Measurements from ENCODE around the gene BICRAL.
A peak's percentile ranks its signal among the peaks of the same experiment; 100 is the strongest.
"Not testable (repeated sequence)": the region's sequence is repeated elsewhere in the genome, so short reads cannot be mapped to it uniquely, and the experiment has no call there.

BICRAL gene

GRCh38 chr6:42896178-42896719 lies 114.4 kb downstream of the BICRAL start:
- DNase-seq (ENCODE audit: low read depth in 2 of 2) = no peak

DNA sequence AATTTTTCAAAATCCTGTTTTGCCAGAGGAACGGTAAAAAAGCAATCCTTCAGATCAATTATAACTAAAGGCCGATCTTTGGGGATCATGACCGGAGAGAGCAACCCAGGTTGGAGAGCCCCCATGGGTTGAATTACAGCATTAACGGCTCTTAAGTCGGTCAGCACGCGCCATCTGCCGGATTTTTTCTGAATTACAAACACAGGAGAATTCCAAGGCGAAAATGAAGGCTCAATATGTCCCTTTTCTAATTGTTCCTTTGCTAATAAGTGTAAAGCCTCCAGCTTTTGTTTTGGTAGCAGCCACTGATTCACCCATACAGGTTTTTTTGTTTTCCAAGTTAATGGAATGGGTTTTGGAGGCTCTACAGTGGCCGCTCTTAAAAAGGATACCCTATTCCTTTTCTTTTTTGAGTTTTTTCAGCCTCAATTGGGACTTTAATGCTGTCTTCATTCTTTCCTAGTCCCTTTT lies 117.1 kb downstream of the BICRAL start:
- DNase-seq (ENCODE audit: low read depth in 2 of 2) = no peak

- no peak for DNase-seq (ENCODE audit: low read depth in 2 of 2)
Observed at GRCh38 chr6:42899871-42900270, 118.0 kb downstream of the BICRAL start.

GRCh38 chr6:42901538-42901957 lies 119.7 kb downstream of the BICRAL start:
- peak; percentile 47 to 50 for DNase-seq (ENCODE audit: low read depth in 2 of 2)

DNA sequence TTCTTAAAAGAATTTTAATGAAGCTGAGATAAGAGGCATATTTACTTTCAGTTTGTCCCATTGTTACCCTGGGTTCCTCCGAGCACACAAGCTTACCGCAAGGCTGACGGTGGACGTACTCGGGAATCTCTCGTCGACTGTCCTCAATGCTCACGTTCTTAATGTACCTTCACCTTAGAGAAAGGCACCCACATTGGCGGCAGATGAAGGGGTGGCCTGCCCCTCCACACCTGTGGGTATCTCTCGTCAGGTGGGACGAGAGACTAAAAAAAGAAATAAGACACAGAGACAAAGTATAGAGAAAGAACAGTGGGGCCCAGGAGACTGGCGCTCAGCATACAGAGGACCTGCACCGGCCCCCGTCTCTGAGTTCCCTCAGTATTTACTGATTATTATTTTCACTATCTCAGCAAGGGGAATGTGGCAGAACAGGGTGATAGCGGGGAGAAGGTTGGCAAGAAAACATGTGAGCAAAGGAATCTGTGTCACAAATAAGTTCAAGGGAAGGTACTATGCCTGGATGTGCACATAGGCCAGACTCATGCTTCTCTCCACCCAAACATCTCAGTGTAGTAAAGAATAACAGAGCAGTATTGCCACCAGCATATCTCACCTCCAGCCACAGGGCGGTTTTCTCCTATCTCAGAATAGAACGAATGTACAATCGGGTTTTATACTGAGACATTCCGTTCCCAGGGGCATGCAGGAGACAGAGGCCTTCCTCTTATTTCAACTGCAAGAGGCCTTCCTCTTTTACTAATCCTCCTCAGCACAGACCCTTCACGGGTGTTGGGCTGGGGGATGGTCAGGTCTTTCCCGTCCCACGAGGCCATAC lies 120.8 kb downstream of the BICRAL start:
- DNase-seq (ENCODE audit: low read depth in 2 of 2) = not testable (repeated sequence)

DNA sequence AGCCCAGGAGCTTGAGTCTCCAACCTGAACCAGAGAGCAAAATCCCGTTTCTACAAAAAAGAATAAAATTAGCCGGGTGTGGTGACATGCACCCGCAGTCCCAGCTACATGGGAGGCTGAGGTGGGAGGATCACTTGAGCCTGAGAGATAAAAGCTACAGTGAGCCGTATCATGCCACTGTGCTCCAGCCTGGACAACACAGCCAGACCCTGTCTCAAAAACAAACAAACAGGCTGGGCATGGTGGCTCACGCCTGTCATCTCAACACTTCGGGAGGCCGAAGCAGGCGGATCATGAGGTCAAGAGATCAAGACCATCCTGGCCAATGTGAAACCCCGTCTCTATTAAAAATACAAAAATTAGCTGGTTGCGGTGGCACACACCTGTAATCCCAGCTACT lies 122.6 kb downstream of the BICRAL start:
- no peak for DNase-seq (ENCODE audit: low read depth in 2 of 2)

DNA sequence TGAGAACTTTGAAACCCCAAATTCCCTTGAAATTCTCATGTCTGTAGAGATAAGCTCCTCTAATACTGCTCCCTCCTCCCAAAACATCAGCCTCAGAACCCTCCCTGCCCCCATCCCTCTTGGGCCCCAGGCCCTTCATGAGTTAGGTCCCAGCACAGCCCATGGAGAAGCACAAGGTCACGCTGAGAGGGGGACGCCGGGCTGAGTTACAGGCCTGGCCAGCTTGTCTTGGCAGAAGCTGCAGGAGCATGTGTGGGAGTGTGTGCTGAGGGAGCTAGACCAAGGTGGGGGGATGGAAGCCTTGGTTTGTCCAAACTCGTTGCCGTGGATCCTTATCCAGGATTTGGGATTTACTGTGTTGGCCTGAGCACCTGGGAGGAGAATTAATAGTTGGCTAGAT lies 125.5 kb downstream of the BICRAL start:
- DNase-seq (ENCODE audit: low read depth in 2 of 2) = no peak

DNA sequence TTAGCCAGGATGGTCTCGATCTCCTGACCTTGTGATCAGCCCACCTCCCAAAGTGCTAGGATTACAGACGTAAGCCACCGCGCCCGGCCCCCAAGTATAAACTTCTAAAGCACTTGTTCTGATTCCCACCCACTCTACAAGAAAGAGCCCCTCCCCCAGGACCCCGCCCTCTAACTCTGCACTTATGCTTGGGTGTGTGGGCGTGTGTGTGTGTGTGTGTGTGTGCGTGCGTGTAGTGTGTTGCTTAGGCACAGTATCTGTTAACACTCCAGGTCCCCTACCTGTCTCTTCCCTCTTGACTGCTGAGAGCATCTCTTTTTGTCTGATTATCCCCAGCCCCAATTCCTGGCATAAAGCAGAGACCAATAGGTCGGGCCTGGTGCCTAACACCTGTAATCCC lies 128.0 kb downstream of the BICRAL start:
- DNase-seq (ENCODE audit: low read depth in 2 of 2) = no peak

DNA sequence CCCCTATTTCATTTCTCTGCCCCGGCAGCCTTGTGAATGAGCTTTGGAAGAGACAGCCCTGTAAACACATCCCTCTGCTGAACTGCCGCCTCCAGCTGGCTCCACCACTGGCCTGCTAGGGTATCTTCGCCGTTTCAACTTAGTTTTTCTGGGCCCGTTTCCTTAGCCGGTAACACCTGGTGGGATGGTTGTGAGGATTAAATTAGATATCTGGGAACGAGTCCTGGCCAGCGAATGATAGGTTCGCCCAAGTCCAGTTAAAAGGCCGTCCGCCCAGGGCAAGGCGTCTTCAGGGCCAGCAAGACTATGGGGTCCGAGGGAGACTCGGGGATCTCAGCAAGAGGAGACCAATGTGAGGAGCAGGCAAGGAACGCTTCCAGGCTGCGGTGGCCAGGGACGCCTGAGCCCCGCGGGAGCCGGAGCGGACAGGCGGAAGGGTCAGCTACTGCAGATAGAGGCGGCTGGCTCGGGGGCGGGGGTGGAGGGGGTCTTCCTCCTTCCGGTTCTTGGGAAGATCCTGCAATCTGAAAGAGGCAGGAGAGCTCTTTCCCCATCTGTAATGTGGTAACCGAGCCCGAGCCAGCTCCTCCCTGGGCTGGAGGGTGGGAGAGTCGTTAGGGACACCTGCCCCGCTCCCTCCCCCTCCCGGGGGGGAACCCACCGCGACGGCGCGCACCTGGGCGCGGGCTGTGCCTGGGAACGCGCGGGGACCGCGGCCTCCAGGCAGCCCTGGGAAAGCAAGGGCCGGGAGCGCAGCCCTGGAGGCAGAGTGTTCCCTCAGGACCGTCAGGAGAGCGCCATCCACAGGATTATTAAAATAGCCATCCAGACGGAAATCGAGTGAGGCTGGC lies 129.5 kb downstream of the BICRAL start:
- no peak for DNase-seq (ENCODE audit: low read depth in 2 of 2)

- DNase-seq (ENCODE audit: low read depth in 2 of 2) = no peak
Observed at GRCh38 chr6:42914546-42914945, 132.7 kb downstream of the BICRAL start.

- DNase-seq (ENCODE audit: low read depth in 2 of 2) = no peak
Observed at GRCh38 chr6:42915732-42916131, 133.9 kb downstream of the BICRAL start, which contains the start of gene PTCRA. Gene PTCRA (plus strand): TSS chr6:42916053. CDS start chr6:42916070, 17 bp downstream.

DNA sequence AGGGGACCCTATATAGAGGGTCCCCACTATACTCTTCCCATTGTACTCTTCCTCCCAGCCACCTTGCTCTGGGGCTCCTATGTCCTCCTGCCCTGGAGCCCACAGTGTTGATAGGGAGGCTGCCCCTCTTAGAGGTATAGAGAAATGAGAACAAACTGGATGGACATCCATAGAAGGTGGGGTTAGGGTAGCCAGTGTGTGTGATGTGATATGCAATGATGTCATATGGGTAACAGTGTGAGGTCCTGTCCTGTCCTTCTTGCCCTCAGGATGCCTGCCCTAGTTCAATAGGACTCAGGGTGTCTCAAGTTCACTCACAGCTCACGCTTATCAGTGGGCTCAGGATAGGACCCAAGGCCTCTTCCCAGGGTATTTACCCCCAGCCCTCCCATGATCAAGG lies 134.4 kb downstream of the BICRAL start:
- DNase-seq (ENCODE audit: low read depth in 2 of 2) = no peak
